ENCODE measurements around the gene SLTM. TPM values are rescaled to one million over a fixed set of nuclear protein-coding genes. Genes with fewer than 3 reads are reported as not detected.
"Not testable (repeated sequence)": the region's sequence is repeated elsewhere in the genome, so short reads cannot be mapped to it uniquely, and the experiment has no call there.

Gene SLTM
- total and polyA plus RNA-seq, 8 donors: 57.4 to 154 (median 130) TPM

GRCh38 chr15:58862326-58862725, 71.2 kb downstream of the SLTM start:
- Histone ChIP-seq H3K36me3 (no peaks in the 10 kb centered on the region), H3K4me3 (no peak overlapping the region), H3K4me1 (peaks cover 0 to 17% of the 10 kb centered on the region in 2 donors), H3K27ac (no peak overlapping the region), H3K9me3 (no peaks in the 10 kb centered on the region), H3K27me3 (peaks cover 0 to 10% of the 10 kb centered on the region in 2 donors)
- ATAC-seq: no peak
- TF ChIP-seq CTCF (IDR thresholded peaks at IDR 0.05): no peak
- DNase-seq: no peak
- intact Hi-C loops (cut with DNase I): no loop called here

- H3K4me1 ChIP-seq; H3K9me3 ChIP-seq; H3K27ac ChIP-seq; H3K27me3 ChIP-seq; H3K4me3 ChIP-seq; intact Hi-C loops (cut with DNase I); ATAC-seq; DNase-seq: not testable (repeated sequence)
- H3K36me3 ChIP-seq: peaks cover 0 to 13% of the 10 kb centered on the region in 2 donors
Measured at GRCh38 chr15:58856621-58857020, 76.9 kb downstream of the SLTM start.

- Histone ChIP-seq H3K27me3 (no peaks in the 10 kb centered on the region), H3K9me3 (no peaks in the 10 kb centered on the region), H3K36me3 (peaks cover 0 to 13% of the 10 kb centered on the region in 2 donors), H3K4me3 (no peak overlapping the region), H3K4me1 (no peaks in the 10 kb centered on the region), H3K27ac (no peak overlapping the region)
- intact Hi-C loops (cut with DNase I): no loop called here
- no peak for DNase-seq
- no peak for TF ChIP-seq CTCF (IDR thresholded peaks at IDR 0.05)
- ATAC-seq: no peak
Measured at GRCh38 chr15:58856086-58856485, 77.4 kb downstream of the SLTM start.

GRCh38 chr15:58854593-58854992, 78.9 kb downstream of the SLTM start:
- Histone ChIP-seq H3K4me3 (no peak overlapping the region), H3K9me3 (no peaks in the 10 kb centered on the region), H3K4me1 (no peaks in the 10 kb centered on the region), H3K27me3 (no peaks in the 10 kb centered on the region), H3K36me3 (peaks cover 0 to 13% of the 10 kb centered on the region in 2 donors), H3K27ac (no peak overlapping the region)
- no peak for DNase-seq
- no peak for ATAC-seq
- no peak for TF ChIP-seq CTCF (IDR thresholded peaks at IDR 0.05)
- intact Hi-C loops (cut with DNase I): no loop called here

GRCh38 chr15:58852347-58852746, 81.1 kb downstream of the SLTM start:
- DNase-seq: no peak
- H3K36me3 ChIP-seq: peaks cover 0 to 30% of the 10 kb centered on the region in 2 donors
- intact Hi-C loops (cut with DNase I): no loop called here
- no peaks in the 10 kb centered on the region for H3K27me3 ChIP-seq
- no peak overlapping the region for H3K27ac ChIP-seq
- H3K9me3 ChIP-seq: no peaks in the 10 kb centered on the region
- H3K4me3 ChIP-seq: no peak overlapping the region
- ATAC-seq: no peak
- H3K4me1 ChIP-seq: no peaks in the 10 kb centered on the region
- TF ChIP-seq CTCF (IDR thresholded peaks at IDR 0.05): no peak

GRCh38 chr15:58851205-58851604, 82.3 kb downstream of the SLTM start:
- H3K4me3 ChIP-seq; H3K9me3 ChIP-seq; ATAC-seq; DNase-seq; intact Hi-C loops (cut with DNase I); H3K27me3 ChIP-seq; H3K4me1 ChIP-seq; H3K27ac ChIP-seq: not testable (repeated sequence)
- H3K36me3 ChIP-seq: peaks cover 0 to 32% of the 10 kb centered on the region in 2 donors

Data from left lung (tissue), 10 donors.